GM21526 (cell line): ENCODE measurements around the gene HOXA10.

Experiments
- ATAC-seq: cut with Tn5 transposase; IDR thresholded peaks from one replicate; pipeline ENCODE4 v1.9.1; 2021; ENCODE audit warnings: moderate library complexity; ENCODE audit not compliant: unreplicated experiment, low FRiP score

The HOXA10 gene

DNA sequence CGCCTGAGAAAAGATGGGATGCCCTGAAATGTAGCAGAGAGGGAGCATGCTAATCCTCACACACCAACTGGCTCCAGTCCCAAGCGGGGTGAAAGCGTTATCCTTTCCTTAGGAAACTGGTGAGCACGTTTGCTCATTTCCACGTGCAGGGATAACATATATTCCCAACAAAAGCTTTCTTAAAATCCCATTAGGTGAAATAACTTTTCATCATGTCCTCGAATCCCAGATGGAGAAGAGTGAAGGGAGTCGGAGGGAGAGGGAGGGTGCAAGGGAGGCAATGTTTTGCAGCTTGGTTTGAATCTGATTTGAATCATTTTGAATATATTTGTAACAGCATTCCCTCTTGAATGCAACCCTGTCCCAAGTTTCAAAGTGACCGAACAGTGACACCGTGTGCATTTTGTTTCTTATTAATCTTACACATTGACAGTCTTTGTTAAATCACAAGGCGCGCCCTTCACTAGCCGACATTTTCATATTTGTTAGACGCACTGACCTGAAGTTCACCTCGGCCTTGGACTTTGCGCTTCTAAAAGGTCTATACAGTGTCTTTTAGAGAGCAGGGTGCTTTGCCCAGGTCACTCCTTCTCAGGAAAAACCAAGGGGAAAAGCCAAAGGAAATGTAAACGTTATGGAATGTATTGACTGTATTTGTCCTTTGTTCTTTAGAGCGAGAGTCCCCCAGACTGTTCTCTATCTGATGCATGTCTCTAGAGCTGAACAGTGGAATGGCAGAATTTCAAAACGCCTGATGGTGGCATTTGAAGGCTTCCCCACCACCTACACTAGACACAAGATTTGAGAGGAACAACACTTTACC lies 40.5 kb downstream of the HOXA10 start:
- no peak for ATAC-seq

DNA sequence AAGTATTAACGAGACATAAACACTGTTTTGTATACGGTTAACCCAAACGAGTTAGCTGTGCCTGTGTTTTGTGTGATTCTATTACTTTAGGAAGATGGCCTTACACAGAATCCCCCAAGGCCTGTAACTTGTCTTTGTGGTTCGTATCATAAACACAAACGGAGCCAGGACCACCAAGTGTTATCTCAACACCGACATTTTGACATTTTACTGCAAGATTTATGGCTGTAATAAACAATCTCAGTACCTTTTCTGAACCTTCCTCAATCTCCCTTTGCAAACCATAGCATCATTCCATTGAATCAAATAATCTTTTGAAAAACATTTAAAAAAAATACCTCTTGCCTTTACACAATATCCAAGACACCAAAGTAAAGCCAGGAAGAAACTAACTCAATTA lies 41.1 kb downstream of the HOXA10 start:
- no peak for ATAC-seq

DNA sequence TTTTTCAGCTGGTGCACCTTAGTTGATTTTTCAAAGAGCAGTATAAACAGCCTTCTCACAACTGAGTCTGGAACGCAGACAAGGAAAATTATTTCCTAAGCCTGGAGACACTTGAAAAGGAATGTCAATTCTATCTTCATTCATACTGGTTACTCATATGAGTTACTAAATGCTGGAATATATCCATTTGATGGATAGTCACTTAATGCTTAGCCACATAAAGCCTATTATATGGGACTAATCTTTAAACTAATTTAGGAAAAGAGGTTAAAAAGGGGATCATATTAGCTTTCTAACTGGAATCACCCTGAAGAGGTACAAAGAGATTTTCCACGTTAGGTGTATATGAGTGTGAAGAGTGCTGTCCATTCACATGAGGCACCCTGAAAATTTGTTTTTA lies 41.9 kb downstream of the HOXA10 start:
- no peak for ATAC-seq

DNA sequence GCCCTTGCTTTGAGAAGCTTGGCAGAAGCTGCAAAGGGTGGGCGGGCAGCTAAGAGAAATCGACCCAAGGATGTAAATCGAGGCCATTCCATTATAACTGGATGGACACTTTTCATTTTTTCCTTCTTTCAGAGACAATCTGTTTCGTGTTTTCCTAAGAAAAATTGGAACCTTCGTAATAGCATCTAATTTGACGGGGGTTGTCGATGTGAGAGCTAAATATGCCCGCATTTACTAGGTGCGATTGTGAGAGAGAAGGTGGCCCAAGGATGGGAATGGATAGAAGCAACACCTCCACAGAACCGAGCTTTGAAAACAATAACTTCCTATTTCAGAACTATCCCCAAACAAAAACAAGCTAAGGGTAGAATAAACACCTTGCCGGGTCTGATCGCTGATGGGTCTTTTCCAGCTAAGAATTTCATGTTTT lies 42.7 kb downstream of the HOXA10 start:
- ATAC-seq, result no peak

DNA sequence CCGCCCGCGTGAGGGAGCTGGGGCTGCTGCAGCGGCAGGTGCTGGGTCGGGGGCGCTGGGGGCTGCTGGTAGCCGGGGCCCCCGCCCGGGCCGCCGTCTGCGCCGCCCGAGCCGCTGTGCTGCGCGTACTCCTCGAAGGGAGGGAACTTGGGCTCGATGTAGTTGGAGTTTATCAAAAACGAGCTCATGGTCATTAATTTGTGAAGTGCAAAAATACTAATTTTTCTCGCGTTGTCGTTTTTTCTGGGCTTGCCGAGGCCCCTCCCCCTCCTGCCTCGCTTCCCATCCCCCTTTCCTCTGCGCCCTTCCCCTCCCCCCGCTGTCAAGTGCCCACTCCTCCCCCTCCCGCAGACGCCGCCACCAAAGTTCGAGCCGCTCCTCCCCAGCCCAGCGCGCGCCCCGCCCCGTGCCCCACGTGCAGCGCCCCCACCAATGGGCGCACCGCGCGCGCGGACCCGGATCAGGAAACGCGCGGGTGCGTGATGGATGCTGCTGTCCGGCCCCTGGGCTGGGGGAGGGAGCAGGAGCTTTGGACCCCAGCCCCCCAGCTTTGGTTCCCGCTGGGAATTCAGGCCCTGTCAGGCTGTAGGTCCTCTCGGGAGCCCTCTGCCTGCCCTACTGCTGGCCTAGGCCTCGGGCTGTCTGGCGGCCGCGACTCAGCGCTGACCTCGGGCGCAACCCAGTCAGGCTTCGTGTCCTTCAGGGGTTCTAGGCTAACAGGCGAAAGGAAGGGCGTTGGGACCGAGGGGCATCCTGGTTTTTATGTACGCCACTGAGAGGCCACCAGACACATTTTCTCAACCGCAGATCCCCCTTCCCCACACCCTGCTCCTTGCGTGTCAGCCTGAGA lies 43.4 kb downstream of the HOXA10 start, which contains the start of gene HOXA4:
TSS of gene HOXA4 (minus strand) at position 218 of the 850 bp plus-strand sequence. CDS start at position 194, 24 bp downstream.
- ATAC-seq, result no peak

DNA sequence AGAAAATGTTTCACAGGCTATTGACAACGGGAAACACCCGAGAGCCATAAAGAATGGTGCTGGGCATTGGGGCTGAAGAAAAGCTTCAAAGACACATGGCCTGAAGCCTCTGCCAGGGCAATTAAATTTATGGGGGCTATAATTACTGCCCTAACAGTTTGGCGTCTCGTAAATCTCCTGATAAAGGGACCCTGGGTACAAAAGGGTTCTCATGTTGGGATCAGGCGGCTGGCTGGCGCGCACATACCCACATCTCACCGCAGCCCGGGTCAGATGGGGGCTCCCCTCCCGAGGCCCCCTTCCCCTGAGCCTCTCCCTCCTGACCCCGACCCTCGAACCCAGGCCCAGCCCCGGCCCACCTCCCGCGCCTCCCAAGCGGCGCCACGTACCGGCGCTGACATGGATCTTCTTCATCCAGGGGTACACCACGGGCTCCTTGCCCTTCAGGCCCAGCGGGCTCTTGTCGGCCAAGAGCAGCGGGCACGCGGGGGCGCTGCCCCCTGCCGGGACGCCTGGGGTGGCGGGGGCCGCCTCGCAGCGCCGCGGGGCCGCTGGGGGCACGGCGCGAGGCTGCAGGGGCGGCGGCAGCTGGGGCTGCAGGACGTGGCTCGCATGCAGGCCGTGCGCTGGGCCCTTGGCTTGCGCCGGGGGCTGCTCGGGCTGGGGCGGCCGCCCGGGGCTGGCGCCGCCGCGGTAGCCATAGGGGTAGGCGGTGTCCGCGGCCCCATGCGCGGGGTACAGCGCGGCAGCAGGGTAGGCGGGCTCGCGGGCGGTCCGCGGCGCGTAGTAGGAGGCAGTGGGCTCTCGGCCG lies 44.2 kb downstream of the HOXA10 start:
- no peak for ATAC-seq

DNA sequence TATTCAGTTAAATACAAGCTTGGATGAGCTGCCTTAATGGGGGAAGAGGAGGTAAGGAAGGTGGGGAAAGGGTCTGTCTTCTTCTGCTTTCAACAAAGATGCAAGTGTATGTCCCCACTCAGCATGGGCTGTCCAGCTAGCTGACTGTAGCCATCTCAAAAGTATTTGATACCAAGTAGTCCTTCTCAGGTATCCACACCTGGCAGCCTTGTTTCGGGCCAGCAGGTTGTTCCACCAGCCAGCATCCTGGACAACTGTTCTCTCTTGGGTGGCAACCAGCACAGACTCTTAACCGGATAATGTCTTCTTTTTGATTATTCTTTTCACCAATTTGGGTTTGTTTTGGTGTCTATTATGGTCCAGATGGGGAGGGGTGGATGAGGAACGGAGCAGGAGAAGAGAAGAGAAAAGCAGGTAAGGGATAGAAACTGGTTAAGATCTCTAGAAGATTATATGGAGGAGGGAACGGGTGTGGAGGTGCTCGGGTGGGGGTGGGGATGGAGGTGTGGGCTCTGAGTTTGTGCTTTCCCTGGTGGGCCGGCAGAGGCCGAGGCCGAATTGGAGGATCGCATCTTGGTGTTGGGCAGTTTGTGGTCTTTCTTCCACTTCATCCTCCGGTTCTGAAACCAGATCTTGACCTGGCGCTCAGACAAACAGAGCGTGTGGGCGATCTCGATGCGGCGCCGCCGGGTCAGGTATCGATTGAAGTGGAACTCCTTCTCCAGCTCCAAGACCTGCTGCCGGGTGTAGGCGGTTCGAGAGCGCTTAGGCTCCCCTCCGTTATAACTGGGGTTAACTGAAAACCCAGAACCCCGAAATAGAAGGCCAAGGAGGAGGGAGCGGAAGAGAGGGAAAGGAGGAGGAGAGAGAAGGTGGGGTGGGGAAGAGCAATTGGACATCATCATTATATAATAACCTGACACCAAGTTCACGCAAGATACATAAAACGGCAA lies 45.1 kb downstream of the HOXA10 start:
- no peak for ATAC-seq

DNA sequence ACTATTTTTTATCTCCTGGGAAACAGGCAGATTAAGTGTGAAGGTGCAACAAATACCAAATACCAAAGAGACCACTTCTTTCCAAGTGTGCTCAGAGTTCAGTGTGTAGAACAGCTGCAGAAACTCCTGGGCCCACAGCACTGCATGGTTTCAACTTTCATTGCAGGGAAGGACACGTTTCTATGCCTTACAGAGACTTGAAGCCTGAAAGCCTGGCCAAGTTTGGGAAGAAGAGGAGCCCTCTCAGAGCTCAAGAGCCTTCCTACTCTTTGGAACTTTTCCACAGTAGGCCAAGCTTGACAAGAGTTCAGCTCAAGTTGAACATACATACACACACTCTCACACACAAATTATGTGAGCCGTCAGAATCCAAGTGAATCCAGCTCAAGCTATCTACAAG lies 46.1 kb downstream of the HOXA10 start:
- ATAC-seq, result no peak

DNA sequence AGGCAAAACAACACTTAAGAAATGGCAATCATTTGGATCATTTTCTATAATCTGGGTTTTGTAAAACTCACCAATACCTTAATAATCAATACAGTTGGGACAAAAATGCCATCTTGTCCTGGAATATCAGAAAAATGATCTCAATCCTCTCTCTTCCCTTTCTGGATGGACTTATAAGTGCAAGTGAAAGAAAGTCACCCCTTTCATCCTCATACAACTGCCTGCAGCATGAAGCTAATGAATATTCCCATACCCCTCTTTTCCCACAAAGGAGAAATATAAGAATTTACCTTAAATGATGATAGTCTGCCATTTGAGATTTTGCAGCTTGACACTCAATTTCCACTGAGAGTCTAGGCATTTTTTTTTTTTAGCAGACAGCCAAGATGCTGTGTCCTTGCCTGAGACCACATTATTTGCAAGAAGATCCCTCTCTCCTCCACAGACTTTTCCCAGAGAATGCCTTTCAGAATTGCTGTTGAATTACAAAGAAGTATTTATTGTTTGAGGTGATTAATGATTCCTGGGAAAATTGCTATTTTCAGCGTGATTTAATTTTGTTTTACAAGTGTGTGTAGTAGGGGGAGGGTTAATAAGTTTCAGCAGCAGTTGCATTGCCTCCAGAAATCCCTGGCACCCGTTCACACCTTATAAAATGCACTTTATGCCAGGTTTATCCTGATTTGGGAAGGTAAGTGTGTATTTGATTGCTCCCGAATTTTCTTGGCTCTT lies 47.4 kb downstream of the HOXA10 start:
- ATAC-seq, result no peak

DNA sequence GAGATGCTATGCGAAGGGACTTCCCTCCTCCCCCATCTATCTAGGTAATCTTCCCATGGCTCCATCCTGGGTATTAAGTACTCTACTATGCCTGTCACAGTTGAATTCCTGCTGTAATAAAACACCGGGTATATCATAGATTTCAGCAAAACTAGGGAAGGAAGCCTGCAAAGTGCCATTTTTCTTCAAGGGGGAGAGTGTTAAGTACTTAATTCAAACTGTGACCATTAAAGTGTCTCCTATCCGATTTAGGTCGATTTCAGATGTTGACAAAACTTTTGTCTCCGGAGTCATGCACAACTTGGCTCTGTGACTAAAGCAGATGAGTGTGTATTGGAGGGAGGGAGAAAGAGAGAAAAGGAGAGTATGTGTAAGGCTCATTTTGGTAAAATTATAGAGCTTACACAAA lies 48.1 kb downstream of the HOXA10 start:
- no peak for ATAC-seq

DNA sequence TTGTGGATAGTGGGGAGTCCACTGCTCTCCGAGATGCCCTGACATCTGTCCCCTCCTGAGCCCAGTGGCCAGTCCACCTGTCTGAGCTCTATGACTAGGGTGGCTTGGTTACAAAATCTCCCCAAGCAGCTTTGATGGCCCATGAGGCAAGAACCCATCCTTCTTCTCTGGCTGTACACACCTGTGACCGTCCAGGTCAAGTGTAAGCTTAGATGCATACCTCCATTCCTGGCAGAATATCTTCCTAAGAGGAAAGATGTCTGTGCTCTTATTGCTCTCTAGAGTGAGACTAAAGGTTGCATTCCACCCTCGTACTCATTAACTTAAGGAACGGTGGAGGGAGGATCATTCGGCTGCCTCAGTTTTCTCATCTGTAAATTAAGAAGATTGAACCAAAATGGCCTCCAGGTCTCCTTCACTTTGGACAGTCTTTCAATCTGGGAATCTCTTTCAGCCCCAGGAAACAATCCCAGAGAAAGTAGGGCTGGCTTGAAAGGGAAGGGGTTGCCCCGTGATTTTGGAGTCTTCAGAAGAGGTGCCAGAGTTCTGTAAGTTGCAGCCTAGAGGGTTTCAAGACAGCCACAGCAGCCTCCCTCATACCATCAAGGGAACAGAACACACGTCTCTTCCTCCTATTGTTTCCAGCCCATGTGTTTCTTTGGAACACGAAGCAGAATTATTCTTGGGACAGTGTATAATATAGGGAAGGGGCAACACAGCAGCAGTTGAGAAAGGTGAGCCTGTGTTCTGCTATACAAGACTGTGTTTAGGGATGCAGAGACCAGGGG lies 49.0 kb downstream of the HOXA10 start:
- ATAC-seq, result no peak

DNA sequence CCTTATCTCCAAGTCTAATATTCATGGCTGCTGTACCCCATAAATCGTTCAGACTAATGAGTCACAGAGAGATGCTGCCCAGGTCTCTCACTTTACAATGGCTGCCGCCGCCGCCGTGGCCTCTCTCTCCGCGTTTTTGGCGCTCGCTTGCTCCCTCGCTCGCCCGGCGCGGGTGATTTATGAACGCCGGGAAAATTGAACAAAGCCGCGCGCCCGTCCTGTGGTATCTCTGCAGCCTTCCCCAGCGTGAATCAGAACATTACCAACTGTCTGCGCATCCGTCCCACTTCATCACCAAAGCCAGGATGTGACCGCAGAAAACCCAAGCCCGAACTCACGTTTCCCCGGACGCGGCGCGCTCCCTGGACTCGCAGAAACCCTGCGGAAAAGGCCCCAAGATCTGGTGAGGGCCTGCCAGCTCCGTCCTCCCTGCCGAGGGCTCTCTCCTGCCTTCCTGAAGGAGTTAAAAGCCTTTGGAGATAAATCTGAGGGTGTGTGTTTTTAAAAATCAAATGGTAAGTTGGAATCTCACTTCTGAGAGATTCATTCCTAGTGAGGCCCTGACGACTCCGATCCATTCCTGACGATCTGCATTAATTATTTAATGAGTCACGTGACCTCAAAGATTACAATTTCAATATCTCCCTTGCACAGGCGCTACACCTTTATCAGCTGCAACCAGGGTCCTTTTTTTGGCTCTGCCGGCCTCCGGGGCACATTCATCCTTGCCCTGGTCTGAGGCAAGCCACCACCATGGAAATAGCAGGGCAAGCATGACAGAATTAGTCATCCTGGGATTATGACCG lies 49.8 kb downstream of the HOXA10 start:
- no peak for ATAC-seq

DNA sequence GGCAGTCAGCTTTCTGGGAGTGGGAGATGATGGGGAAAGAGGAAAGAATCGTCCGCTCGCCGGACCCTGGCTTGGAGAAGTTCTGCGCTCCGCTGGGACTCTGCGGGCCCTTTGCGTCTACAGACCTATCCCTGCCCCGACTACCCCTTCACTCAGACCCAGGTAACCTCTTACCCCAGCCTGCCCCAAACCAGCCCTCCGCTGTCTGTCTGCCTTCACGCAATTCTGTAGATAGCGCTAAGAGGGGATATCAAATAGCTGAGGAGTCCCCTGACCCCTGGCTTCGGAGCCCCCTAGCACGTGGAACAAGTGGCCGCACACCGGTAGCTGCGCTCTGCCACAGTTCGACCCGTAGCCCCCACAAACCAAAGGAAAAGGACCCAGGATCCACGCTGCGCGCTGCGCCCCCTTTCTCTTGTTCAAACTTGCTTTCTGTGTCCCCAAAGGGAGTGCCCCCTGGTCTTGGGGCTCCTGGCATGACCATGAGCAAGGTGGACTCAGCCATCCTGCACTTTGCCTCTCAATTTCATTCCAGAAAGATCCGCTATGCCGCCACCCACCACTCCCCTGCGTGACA lies 50.6 kb downstream of the HOXA10 start:
- ATAC-seq, result no peak

DNA sequence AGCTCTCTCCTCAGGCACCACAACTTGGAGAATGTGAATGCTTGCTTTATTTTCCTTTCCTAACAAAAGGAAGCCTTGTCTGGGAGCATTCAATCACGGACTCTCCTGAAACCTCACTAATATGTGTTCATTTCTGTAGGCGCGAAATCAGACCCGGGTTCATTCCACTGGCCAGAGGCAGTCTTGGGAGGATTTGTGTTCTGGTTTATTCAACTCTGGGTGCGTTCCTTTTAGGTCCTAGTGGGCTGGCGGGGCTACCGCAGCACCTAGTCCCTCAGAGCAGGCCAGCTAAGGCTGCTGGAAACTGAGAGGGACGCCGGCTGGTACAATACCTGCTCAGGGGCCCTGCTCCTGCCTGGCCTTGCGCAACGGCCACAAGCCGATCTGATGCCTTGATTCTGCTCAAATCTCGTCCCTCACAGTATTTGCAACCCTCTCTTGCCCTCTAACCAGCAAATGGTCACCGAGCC lies 51.1 kb downstream of the HOXA10 start:
- ATAC-seq, result no peak

DNA sequence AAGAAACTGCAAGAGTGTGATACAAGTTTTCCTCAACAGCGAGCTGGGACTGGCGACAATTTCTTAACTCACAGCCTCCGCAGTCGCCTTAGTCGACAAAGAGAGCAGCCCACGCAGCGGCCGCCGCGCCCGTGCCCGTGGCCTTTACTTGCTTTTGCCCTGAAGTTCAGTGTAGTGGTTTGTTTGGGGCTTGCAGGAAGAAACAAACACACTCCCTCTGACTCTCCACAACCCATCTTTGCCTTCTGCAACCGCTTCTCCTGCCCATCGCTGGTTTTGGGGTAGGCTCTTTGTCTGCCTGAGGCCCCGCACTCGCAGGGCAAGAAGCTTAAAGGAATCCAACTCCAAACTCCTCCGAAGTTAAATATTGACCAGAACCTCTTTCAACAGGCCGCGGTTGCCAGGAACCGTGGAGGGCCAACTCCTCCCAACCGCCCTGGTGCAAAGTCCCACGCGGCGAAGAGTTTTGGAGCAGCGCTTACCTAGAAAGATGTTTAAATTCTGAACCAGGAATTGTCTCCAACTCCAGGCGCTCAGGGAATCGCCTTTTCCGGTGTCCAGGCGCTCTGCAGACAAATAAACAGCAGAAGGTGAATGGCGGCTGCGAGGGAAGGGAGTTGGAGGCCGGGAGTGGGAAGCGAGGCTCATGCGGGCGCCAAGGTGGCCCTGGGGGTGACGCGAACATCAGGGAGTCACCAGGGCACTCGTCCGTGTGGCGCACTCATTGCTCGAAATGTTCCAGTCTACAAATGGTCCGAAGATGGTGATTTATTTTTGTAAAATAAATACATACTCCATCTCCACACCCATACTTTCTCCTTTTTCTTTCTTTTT lies 51.8 kb downstream of the HOXA10 start:
- ATAC-seq, result no peak

DNA sequence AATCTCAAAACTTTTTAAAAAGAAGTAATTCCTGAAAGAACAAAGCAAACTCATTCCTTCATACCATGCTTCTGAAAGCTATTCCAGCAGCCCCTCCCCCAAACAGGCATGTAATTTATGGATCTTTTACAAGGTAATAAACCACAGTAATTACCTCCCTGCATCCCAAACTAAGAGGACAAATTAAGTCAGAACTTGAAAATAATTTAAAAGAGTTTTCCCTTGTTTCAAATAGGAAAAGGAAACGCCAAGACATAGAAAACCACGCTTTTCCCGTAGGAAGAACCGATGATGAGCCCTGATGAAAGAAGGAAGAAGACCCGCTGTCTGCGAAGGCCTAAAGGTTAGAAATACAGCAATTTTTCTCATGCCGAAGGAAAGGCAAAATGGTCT lies 52.4 kb downstream of the HOXA10 start:
- ATAC-seq, result no peak
